GM12878 (cell line): ENCODE measurements around the gene PSMD12.

ENCODE experiments used
- MYC ChIP-seq: IDR thresholded peaks from 2 replicates; pipeline ENCODE4 v1.6.1; 2011; ENCODE audit warnings: mild to moderate bottlenecking, low read length, moderate library complexity, inconsistent platforms; ENCODE audit not compliant: insufficient read depth, insufficient replicate concordance, insufficient read length, severe bottlenecking
- POLR2A ChIP-seq: IDR thresholded peaks from 2 replicates; pipeline ENCODE4 v1.6.1; 2011; ENCODE audit warnings: low read depth, mild to moderate bottlenecking, low read length
- RAD21 ChIP-seq: IDR thresholded peaks from 2 replicates; pipeline ENCODE4 v1.6.1; 2011; ENCODE audit warnings: mild to moderate bottlenecking, low read depth, low read length, moderate library complexity; ENCODE audit not compliant: insufficient read depth
- TF ChIP-seq, protein P1 (sequence below), 3 experiments: IDR thresholded peaks in 2 of 3; conservative IDR thresholded peaks in 1 of 3; 2 replicates each; pipeline ENCODE4 v1.5.1; 2011; ENCODE audit warnings: low read depth in 3 of 3, low read length in 3 of 3, mild to moderate bottlenecking in 3 of 3, control low read depth in 2 of 3, moderate library complexity in 2 of 3, inconsistent platforms in 1 of 3, mixed read lengths in 1 of 3; ENCODE audit not compliant: control insufficient read depth in 2 of 3, insufficient read depth in 1 of 3; ENCODE audit errors: extremely low read depth in 1 of 3

- TF ChIP-seq, protein P1, sequence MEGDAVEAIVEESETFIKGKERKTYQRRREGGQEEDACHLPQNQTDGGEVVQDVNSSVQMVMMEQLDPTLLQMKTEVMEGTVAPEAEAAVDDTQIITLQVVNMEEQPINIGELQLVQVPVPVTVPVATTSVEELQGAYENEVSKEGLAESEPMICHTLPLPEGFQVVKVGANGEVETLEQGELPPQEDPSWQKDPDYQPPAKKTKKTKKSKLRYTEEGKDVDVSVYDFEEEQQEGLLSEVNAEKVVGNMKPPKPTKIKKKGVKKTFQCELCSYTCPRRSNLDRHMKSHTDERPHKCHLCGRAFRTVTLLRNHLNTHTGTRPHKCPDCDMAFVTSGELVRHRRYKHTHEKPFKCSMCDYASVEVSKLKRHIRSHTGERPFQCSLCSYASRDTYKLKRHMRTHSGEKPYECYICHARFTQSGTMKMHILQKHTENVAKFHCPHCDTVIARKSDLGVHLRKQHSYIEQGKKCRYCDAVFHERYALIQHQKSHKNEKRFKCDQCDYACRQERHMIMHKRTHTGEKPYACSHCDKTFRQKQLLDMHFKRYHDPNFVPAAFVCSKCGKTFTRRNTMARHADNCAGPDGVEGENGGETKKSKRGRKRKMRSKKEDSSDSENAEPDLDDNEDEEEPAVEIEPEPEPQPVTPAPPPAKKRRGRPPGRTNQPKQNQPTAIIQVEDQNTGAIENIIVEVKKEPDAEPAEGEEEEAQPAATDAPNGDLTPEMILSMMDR (IDR thresholded peaks at IDR 0.05 in 2 of 3, conservative IDR thresholded peaks at IDR 0.05 in 1 of 3; ENCODE audit: control insufficient read depth in 2 of 3, extremely low read depth in 1 of 3, insufficient read depth in 1 of 3, low read depth in 3 of 3, low read length in 3 of 3): peak in 1 of 3 experiments; percentile 8; a peak in 1 of 6 replicates
- peak; percentile 9; the same call in 1 of the 2 replicates for TF ChIP-seq RAD21
- no peak for TF ChIP-seq MYC
- peak; percentile 41; the same call in 1 of the 2 replicates for TF ChIP-seq POLR2A
Measured at GRCh38 chr17:67390646-67391361, 24.4 kb upstream of the PSMD12 start.
